Testis (tissue), 3 donors: ENCODE data around the gene NCKAP5. TPM values are rescaled to one million over a fixed set of nuclear protein-coding genes. Genes with fewer than 3 reads are reported as not detected.

Experiments used
- DNase-seq: peaks from one replicate; pipeline ENCODE4 v3.0.0-alpha.2; 2019
- H3K27ac ChIP-seq, 2 donors: fragments of 200-600 bp; sonication (generic); one replicate each; pipeline ENCODE4 v1.5.1; 2019
- H3K27me3 ChIP-seq: fragments of 200-600 bp; sonication (generic); one replicate; pipeline ENCODE4 v1.5.1; 2019
- H3K36me3 ChIP-seq: fragments of 200-600 bp; sonication (generic); one replicate; pipeline ENCODE4 v1.5.1; 2017; ENCODE audit warnings: low read depth; ENCODE audit errors: missing control alignments
- H3K4me1 ChIP-seq: fragments of 200-600 bp; sonication (generic); one replicate; pipeline ENCODE4 v1.5.1; 2019
- H3K4me3 ChIP-seq, 2 donors: fragments of 200-600 bp; sonication (generic); one replicate each; pipeline ENCODE4 v1.5.1; 2017 to 2019
- H3K9me3 ChIP-seq: fragments of 200-600 bp; sonication (generic); one replicate; pipeline ENCODE4 v1.5.1; 2017
- CTCF ChIP-seq, 3 experiments: fragments of 450-650 bp in 2 of 3; fragments of 200-600 bp in 1 of 3; sonication (generic) in 1 of 3; IDR thresholded peaks; one replicate each; pipeline ENCODE4 v1.5.1; 2016 to 2019; ENCODE audit warnings: antibody characterized with exemption in 3 of 3, mild to moderate bottlenecking in 2 of 3, moderate library complexity in 1 of 3
- POLR2A ChIP-seq: fragments of 450-650 bp; IDR thresholded peaks from one replicate; pipeline ENCODE4 v1.6.1; 2017; ENCODE audit warnings: antibody characterized with exemption, mild to moderate bottlenecking, moderate library complexity
- WGBS, 2 donors: methylation state at CpG; one replicate each; pipeline ENCODE4 v1.1.5; 2018; 5-methylcytosine and 5-hydroxymethylcytosine counted together
- intact Hi-C: fragments of 100-400 bp; cut with DNase I; formaldehyde crosslinking; loops from one replicate; pipeline ENCODE4 v1.15.1; 2023; ENCODE audit warnings: low total_unique reads
- polyA plus RNA-seq: library from polyadenylated mRNA; stranded (reverse); fragments of 350-450 nt; fragmentation: Illumina TruSeq; extraction: RNeasy Lipid Tissue Mini Kit (QIAGEN cat#74804); gene quantifications from one replicate; pipeline ENCODE4 v1.2.3, GENCODE V29; 2014; ENCODE audit warnings: low read depth, low replicate concordance; ENCODE audit not compliant: insufficient read depth
- total RNA-seq, 2 donors: library from RNA; depleted of rRNA; stranded (reverse); fragments of >200 nt; gene quantifications; one replicate each; pipeline ENCODE4 v1.2.3, GENCODE V29; 2016

NCKAP5 gene
- total and polyA plus RNA-seq, 3 donors from 2014 or later: 3.0 to 7.6 (median 6.3) TPM

- intact Hi-C loops: no loop called here
- H3K4me3 ChIP-seq: no peak overlapping the region
- H3K27ac ChIP-seq: no peak overlapping the region
- no peak for TF ChIP-seq POLR2A
- TF ChIP-seq CTCF (IDR thresholded peaks at IDR 0.05): no peak
- 85 to 89% methylated on average over 1 of the region's 1 CpG for whole genome bisulfite sequencing, 2 donors
- H3K9me3 ChIP-seq: no peaks in the 10 kb centered on the region
- no peak for DNase-seq
- no peaks in the 10 kb centered on the region for H3K27me3 ChIP-seq
- H3K36me3 ChIP-seq: no peaks in the 10 kb centered on the region
- H3K4me1 ChIP-seq: no peaks in the 10 kb centered on the region
Measured at GRCh38 chr2:132690664-132691303, 877.5 kb downstream of the NCKAP5 start.

GRCh38 chr2:132681766-132682165, 886.5 kb downstream of the NCKAP5 start:
- Histone ChIP-seq H3K4me1 (no peaks in the 10 kb centered on the region), H3K36me3 (no peaks in the 10 kb centered on the region), H3K4me3 (no peak overlapping the region), H3K9me3 (no peaks in the 10 kb centered on the region), H3K27me3 (no peaks in the 10 kb centered on the region), H3K27ac (no peak overlapping the region)
- TF ChIP-seq POLR2A (no peak), CTCF (IDR thresholded peaks at IDR 0.05) (no peak)
- DNase-seq: no peak
- WGBS, 2 donors: 84 to 91% methylated on average over 1 of the region's 1 CpG
- intact Hi-C loops: no loop called here

- DNase-seq: no peak
- H3K27me3 ChIP-seq: no peaks in the 10 kb centered on the region
- no peaks in the 10 kb centered on the region for H3K36me3 ChIP-seq
- no peak overlapping the region for H3K27ac ChIP-seq
- WGBS, 2 donors: 83 to 84% methylated on average over 3 of the region's 3 CpGs
- TF ChIP-seq CTCF (IDR thresholded peaks at IDR 0.05) (no peak), POLR2A (no peak)
- no peaks in the 10 kb centered on the region for H3K9me3 ChIP-seq
- no peak overlapping the region for H3K4me3 ChIP-seq
- no peaks in the 10 kb centered on the region for H3K4me1 ChIP-seq
- intact Hi-C loops: no loop called here
Measured at GRCh38 chr2:132680544-132680943, 887.7 kb downstream of the NCKAP5 start.

GRCh38 chr2:132678483-132678882, 889.8 kb downstream of the NCKAP5 start:
- 95% methylated on average over 2 of the region's 2 CpGs for WGBS, 2 donors
- Histone ChIP-seq H3K27ac (no peak overlapping the region), H3K4me1 (no peaks in the 10 kb centered on the region), H3K27me3 (no peaks in the 10 kb centered on the region), H3K4me3 (no peak overlapping the region), H3K36me3 (no peaks in the 10 kb centered on the region), H3K9me3 (no peaks in the 10 kb centered on the region)
- DNase-seq: no peak
- no peak for TF ChIP-seq CTCF (IDR thresholded peaks at IDR 0.05)
- no peak for TF ChIP-seq POLR2A
- intact Hi-C loops: no loop called here

GRCh38 chr2:132677661-132678060, 890.6 kb downstream of the NCKAP5 start:
- intact Hi-C loops: no loop called here
- Histone ChIP-seq H3K36me3 (no peaks in the 10 kb centered on the region), H3K27ac (no peak overlapping the region), H3K4me1 (no peaks in the 10 kb centered on the region), H3K9me3 (no peaks in the 10 kb centered on the region), H3K27me3 (no peaks in the 10 kb centered on the region), H3K4me3 (no peak overlapping the region)
- DNase-seq: no peak
- TF ChIP-seq POLR2A (no peak), CTCF (IDR thresholded peaks at IDR 0.05) (no peak)
- WGBS, 2 donors: 90 to 91% methylated on average over 5 of the region's 5 CpGs
